AG20443 (cell line): ENCODE data around the gene RGS6.

Source experiments
- DNase-seq: peaks from one replicate; pipeline ENCODE4 v3.0.0; 2012; ENCODE audit warnings: low spot score, mixed read lengths

Gene RGS6

GRCh38 chr14:72503271-72503670 is 571.0 kb downstream of the RGS6 start:
- DNase-seq = no peak

GRCh38 chr14:72503696-72504368 is 571.6 kb downstream of the RGS6 start:
- DNase-seq = no peak

GRCh38 chr14:72510566-72510965 is 578.3 kb downstream of the RGS6 start:
- DNase-seq = no peak

- no peak for DNase-seq
Measured at GRCh38 chr14:72512281-72512680, 580.1 kb downstream of the RGS6 start.

- no peak for DNase-seq
Measured at GRCh38 chr14:72512925-72513324, 580.7 kb downstream of the RGS6 start.

GRCh38 chr14:72513346-72513745 is 581.1 kb downstream of the RGS6 start:
- DNase-seq = no peak

GRCh38 chr14:72513965-72514659 is 581.9 kb downstream of the RGS6 start:
- DNase-seq = peak; percentile 71

GRCh38 chr14:72514660-72515025 is 582.4 kb downstream of the RGS6 start:
- DNase-seq = no peak

GRCh38 chr14:72515779-72516770 is 583.8 kb downstream of the RGS6 start:
- DNase-seq = no peak

GRCh38 chr14:72516936-72517700 is 584.9 kb downstream of the RGS6 start:
- peak; percentile 70 for DNase-seq

GRCh38 chr14:72517736-72518135 is 585.5 kb downstream of the RGS6 start:
- no peak for DNase-seq

GRCh38 chr14:72518809-72519377 is 586.7 kb downstream of the RGS6 start:
- DNase-seq = no peak

GRCh38 chr14:72519543-72519942 is 587.3 kb downstream of the RGS6 start:
- DNase-seq = no peak

GRCh38 chr14:72521045-72521444 is 588.8 kb downstream of the RGS6 start:
- no peak for DNase-seq

GRCh38 chr14:72521968-72522741 is 589.9 kb downstream of the RGS6 start:
- DNase-seq = no peak

GRCh38 chr14:72522847-72523246 is 590.6 kb downstream of the RGS6 start:
- no peak for DNase-seq

- no peak for DNase-seq
Measured at GRCh38 chr14:72523424-72524294, 591.4 kb downstream of the RGS6 start.

- DNase-seq = no peak
Measured at GRCh38 chr14:72524295-72524629, 592.0 kb downstream of the RGS6 start.

- no peak for DNase-seq
Measured at GRCh38 chr14:72525087-72525915, 593.1 kb downstream of the RGS6 start.
